Urothelium cell line (cell line): ENCODE data around the gene LY9.

ENCODE experiments used
- DNase-seq: peaks from one replicate; pipeline ENCODE4 v3.0.0; 2011; ENCODE audit warnings: low spot score, mixed read lengths
- FAIRE-seq: peaks from 2 replicates; lab custom pipeline; 2011; peaks lifted over from hg19 to GRCh38; lab: Jason Lieb, UNC

Gene LY9

GRCh38 chr1:160795951-160796383 is at the start of gene LY9:
TSS of gene LY9 (plus strand) at chr1:160796174. CDS start at chr1:160796188, 14 bp downstream.
- no peak for DNase-seq
- FAIRE-seq = no peak

GRCh38 chr1:160746836-160747500 is 49.0 kb upstream of the LY9 start:
- no peak for DNase-seq
- no peak for FAIRE-seq

GRCh38 chr1:160747717-160748116 is 48.3 kb upstream of the LY9 start:
- FAIRE-seq = no peak
- no peak for DNase-seq

- peak; percentile 71 for DNase-seq
- FAIRE-seq = peak; percentile 46
Observed at GRCh38 chr1:160748181-160748877, 47.6 kb upstream of the LY9 start.

- peak; percentile 40 for DNase-seq
- no peak for FAIRE-seq
Observed at GRCh38 chr1:160748878-160749269, 47.1 kb upstream of the LY9 start.

- FAIRE-seq = no peak
Observed at GRCh38 chr1:160750608-160751007, 45.4 kb upstream of the LY9 start.

GRCh38 chr1:160752406-160752805 is 43.6 kb upstream of the LY9 start:
- no peak for FAIRE-seq
- no peak for DNase-seq

More at GRCh38 chr1:160750608-160751007, 45.4 kb upstream of the LY9 start:
- DNase-seq = no peak

- DNase-seq (no peak), FAIRE-seq (no peak)
Observed at GRCh38 chr1:160752924-160753323, 43.0 kb upstream of the LY9 start.

GRCh38 chr1:160753594-160753993 is 42.4 kb upstream of the LY9 start:
- FAIRE-seq (no peak), DNase-seq (no peak)

GRCh38 chr1:160755461-160755860 is 40.5 kb upstream of the LY9 start:
- no peak for FAIRE-seq
- no peak for DNase-seq

GRCh38 chr1:160755911-160756848 is 39.8 kb upstream of the LY9 start:
- DNase-seq = no peak
- FAIRE-seq = peak; percentile 44

GRCh38 chr1:160756849-160757201 is 39.1 kb upstream of the LY9 start:
- FAIRE-seq (no peak), DNase-seq (no peak)

GRCh38 chr1:160758521-160758920 is 37.5 kb upstream of the LY9 start:
- DNase-seq (no peak), FAIRE-seq (no peak)

- DNase-seq (no peak), FAIRE-seq (no peak)
Observed at GRCh38 chr1:160759740-160760139, 36.2 kb upstream of the LY9 start.

- FAIRE-seq (no peak), DNase-seq (no peak)
Observed at GRCh38 chr1:160761046-160761445, 34.9 kb upstream of the LY9 start.

GRCh38 chr1:160761886-160762285 is 34.1 kb upstream of the LY9 start:
- DNase-seq = no peak

GRCh38 chr1:160763993-160764392 is 32.0 kb upstream of the LY9 start:
- FAIRE-seq = no peak
- DNase-seq = no peak

More at GRCh38 chr1:160761886-160762285, 34.1 kb upstream of the LY9 start:
- no peak for FAIRE-seq

GRCh38 chr1:160767395-160768294 is 28.3 kb upstream of the LY9 start:
- peak; percentile 27 for FAIRE-seq
- DNase-seq = no peak

GRCh38 chr1:160768295-160768657 is 27.7 kb upstream of the LY9 start:
- DNase-seq (no peak), FAIRE-seq (no peak)

GRCh38 chr1:160772331-160772730 is 23.6 kb upstream of the LY9 start:
- DNase-seq (no peak), FAIRE-seq (no peak)
